Left ventricle myocardium inferior (tissue), 1 donor: ENCODE measurements around the gene EPB41L4B. TPM values are rescaled to one million over a fixed set of nuclear protein-coding genes. Genes with fewer than 3 reads are reported as not detected.

ENCODE experiments used
- DNase-seq: peaks from one replicate; pipeline ENCODE4 v3.0.0-alpha.2; 2020
- H3K27ac ChIP-seq: fragments of 200-600 bp; replicated peaks from 2 replicates; pipeline ENCODE4 v1.8.0; 2021
- H3K27me3 ChIP-seq: fragments of 200-600 bp; 2 replicates; pipeline ENCODE4 v1.8.0; 2021; ENCODE audit warnings: low read depth
- H3K36me3 ChIP-seq: fragments of 200-600 bp; 2 replicates; pipeline ENCODE4 v1.8.0; 2021
- H3K4me1 ChIP-seq: fragments of 200-600 bp; 2 replicates; pipeline ENCODE4 v1.8.0; 2021
- H3K4me3 ChIP-seq: fragments of 200-600 bp; 2 replicates; pipeline ENCODE4 v1.8.0; 2021; ENCODE audit warnings: mild to moderate bottlenecking, moderate library complexity
- H3K9me3 ChIP-seq: fragments of 200-600 bp; replicated peaks from 2 replicates; pipeline ENCODE4 v1.8.0; 2021
- CTCF ChIP-seq: fragments of 200-600 bp; IDR thresholded peaks from 2 replicates; pipeline ENCODE4 v1.8.0; 2021; ENCODE audit warnings: antibody characterized with exemption, mild to moderate bottlenecking, borderline replicate concordance
- intact Hi-C: fragments of 100-400 bp; cut with micrococcal nuclease; formaldehyde crosslinking; loops from one replicate; pipeline ENCODE4 v1.11.0; 2022
- total RNA-seq: library from RNA; stranded (reverse); fragmentation: NEBNext Ultra II Directional; extraction: Animal tissue kit (Norgen Biotek cat#: 25700); gene quantifications from one replicate; pipeline ENCODE4 v1.2.1, GENCODE V29; 2021
- donor health status: DM: no; HTN: yes; CAD: no; lungs with severe emphysema.

EPB41L4B gene
- total RNA-seq, 1 donor from 2014 or later: 13.9 TPM

- no peak overlapping the region for H3K4me3 ChIP-seq
- H3K27ac ChIP-seq: peak overlapping the region; percentile 27
- no peaks in the 10 kb centered on the region for H3K9me3 ChIP-seq
- H3K4me1 ChIP-seq: peaks cover 43% of the 10 kb centered on the region
- intact Hi-C loops: no loop called here
- no peaks in the 10 kb centered on the region for H3K27me3 ChIP-seq
- DNase-seq: no peak
- no peaks in the 10 kb centered on the region for H3K36me3 ChIP-seq
- TF ChIP-seq CTCF: no peak
Measured at GRCh38 chr9:109278848-109279247, 42.0 kb downstream of the EPB41L4B start.

- H3K4me1 ChIP-seq: peaks cover 45% of the 10 kb centered on the region
- DNase-seq: no peak
- no peaks in the 10 kb centered on the region for H3K9me3 ChIP-seq
- H3K27ac ChIP-seq: peak overlapping the region; percentile 55
- TF ChIP-seq CTCF: no peak
- no peaks in the 10 kb centered on the region for H3K36me3 ChIP-seq
- no peak overlapping the region for H3K4me3 ChIP-seq
- H3K27me3 ChIP-seq: no peaks in the 10 kb centered on the region
- intact Hi-C loops: no loop called here
Measured at GRCh38 chr9:109278216-109278615, 42.6 kb downstream of the EPB41L4B start.

- Histone ChIP-seq H3K9me3 (no peaks in the 10 kb centered on the region), H3K4me1 (peaks cover 45% of the 10 kb centered on the region), H3K27me3 (no peaks in the 10 kb centered on the region), H3K27ac (peak overlapping the region; percentile 55), H3K4me3 (no peak overlapping the region), H3K36me3 (no peaks in the 10 kb centered on the region)
- peak; percentile 39 for DNase-seq
- TF ChIP-seq CTCF: no peak
- intact Hi-C loops: no loop called here
Measured at GRCh38 chr9:109277451-109277850, 43.4 kb downstream of the EPB41L4B start.

GRCh38 chr9:109276469-109277440 lies 44.1 kb downstream of the EPB41L4B start:
- intact Hi-C loops: no loop called here
- TF ChIP-seq CTCF: no peak
- no peak overlapping the region for H3K4me3 ChIP-seq
- DNase-seq: no peak
- H3K27ac ChIP-seq: peak overlapping the region; percentile 55
- H3K27me3 ChIP-seq: no peaks in the 10 kb centered on the region
- no peaks in the 10 kb centered on the region for H3K36me3 ChIP-seq
- H3K4me1 ChIP-seq: peaks cover 45% of the 10 kb centered on the region
- no peaks in the 10 kb centered on the region for H3K9me3 ChIP-seq

GRCh38 chr9:109274884-109275730 lies 45.8 kb downstream of the EPB41L4B start:
- no peak for DNase-seq

More at GRCh38 chr9:109274884-109275730, 45.8 kb downstream of the EPB41L4B start:
- TF ChIP-seq CTCF: no peak
- H3K4me3 ChIP-seq: no peak overlapping the region
- H3K27ac ChIP-seq: peak overlapping the region; percentile 57
- peaks cover 45% of the 10 kb centered on the region for H3K4me1 ChIP-seq
- H3K27me3 ChIP-seq: no peaks in the 10 kb centered on the region
- no peaks in the 10 kb centered on the region for H3K9me3 ChIP-seq
- intact Hi-C loops: no loop called here
- no peaks in the 10 kb centered on the region for H3K36me3 ChIP-seq
